Activated naive CD4-positive, alpha-beta T cell treated with anti-CD3 and anti-CD28 coated beads, Interleukin-2, amount 10 ng/mL, durations not matched to agents 5 hours and 36 hours (primary cell): Measurements from ENCODE around the gene P2RX5. TPM values are rescaled to one million over a fixed set of nuclear protein-coding genes. Genes with fewer than 3 reads are reported as not detected.

Source experiments
- total RNA-seq, 2 experiments: library from RNA; stranded (reverse); gene quantifications; one replicate each; pipeline ENCODE4 v1.2.3, GENCODE V29; 2021

The P2RX5 gene, protein sequence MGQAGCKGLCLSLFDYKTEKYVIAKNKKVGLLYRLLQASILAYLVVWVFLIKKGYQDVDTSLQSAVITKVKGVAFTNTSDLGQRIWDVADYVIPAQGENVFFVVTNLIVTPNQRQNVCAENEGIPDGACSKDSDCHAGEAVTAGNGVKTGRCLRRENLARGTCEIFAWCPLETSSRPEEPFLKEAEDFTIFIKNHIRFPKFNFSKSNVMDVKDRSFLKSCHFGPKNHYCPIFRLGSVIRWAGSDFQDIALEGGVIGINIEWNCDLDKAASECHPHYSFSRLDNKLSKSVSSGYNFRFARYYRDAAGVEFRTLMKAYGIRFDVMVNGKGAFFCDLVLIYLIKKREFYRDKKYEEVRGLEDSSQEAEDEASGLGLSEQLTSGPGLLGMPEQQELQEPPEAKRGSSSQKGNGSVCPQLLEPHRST
- total RNA-seq, result 10 to 100 TPM; 16.9 to 17.5 TPM

DNA sequence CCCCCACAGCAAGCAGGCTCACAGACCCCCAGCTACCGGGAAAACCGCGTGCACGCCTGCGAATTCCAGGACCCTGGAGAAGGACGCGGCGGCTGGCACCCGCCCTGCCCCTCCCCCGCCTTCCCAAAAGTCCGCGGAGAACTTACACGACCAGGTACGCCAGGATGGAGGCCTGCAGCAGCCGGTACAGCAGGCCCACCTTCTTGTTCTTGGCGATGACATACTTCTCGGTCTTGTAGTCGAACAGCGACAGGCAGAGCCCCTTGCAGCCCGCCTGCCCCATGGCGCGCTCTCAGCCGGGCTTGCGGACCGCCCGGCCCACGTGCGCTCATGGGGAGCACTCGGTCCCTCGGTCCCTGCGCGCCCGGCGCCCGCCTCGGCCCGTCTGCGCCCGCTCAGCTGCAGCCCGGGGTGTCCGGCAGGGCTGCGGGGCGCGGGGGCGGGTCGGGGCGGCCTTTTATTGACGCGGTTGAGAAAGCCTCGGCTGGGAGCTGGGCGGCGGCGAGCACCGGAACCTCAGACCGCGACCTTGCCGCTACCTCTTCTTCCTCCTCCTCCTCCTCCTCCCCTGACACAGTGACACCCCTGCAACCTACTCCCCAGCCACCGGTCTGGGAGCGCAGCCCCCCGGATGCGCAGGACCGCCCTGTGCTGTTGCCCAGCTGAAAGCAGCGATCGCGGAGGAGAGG, at the start of gene P2RX5:
TSS of gene P2RX5 (minus strand) at position 433 of the 689 bp plus-strand sequence. CDS start at position 283, 150 bp downstream.

DNA sequence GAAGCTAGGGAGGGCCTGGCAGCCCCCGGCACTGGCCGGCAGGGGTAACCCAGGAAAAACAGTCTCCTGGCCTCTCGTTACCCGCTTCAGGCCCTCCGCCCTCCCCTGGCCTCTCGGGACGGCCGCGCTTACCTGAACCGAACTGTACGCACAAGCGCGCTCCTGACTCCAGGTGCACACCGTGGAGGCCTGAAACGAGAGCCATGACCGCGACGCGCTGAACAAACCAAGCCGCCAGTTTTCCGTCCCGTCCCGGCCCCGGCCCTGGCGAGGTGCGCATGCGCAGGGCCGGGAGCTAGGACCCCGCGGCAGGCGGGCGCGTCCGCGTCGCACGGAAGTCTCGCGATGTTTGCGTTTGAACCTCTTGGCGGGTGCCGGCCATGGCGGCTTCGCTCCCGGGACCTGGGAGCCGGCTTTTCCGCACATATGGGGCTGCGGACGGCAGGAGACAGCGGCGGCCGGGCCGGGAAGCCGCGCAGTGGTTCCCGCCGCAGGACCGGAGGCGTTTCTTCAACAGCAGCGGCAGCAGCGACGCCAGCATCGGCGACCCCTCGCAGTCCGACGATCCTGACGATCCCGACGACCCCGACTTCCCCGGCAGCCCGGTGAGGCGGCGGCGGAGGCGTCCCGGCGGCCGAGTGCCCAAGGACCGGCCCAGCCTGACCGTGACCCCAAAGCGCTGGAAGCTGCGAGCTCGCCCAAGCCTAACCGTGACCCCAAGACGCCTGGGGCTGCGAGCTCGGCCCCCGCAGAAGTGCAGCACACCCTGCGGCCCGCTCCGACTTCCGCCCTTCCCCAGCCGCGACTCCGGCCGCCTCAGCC, 27.8 kb upstream of the P2RX5 start, which contains the start of gene HASPIN:
TSS of gene HASPIN (plus strand) at position 348 of the 822 bp plus-strand sequence. CDS start at position 381, 33 bp downstream.

GRCh38 chr17:3668279-3669084, 27.5 kb downstream of the P2RX5 start, which contains the start of the genes EMC6 and TAX1BP3:
Gene EMC6, plus strand, starts transcription at chr17:3668812. Its CDS starts 335 bp downstream, at chr17:3669147.
Gene TAX1BP3, minus strand, starts transcription at chr17:3668578. Its CDS starts 52 bp downstream, at chr17:3668526.

GRCh38 chr17:3636154-3636907, 59.6 kb downstream of the P2RX5 start, which contains the start of the genes CTNS and SHPK:
Gene CTNS, plus strand, starts transcription at chr17:3636760. Its CDS starts 3,447 bp downstream, at chr17:3640207.
Gene SHPK, minus strand, starts transcription at chr17:3636250. Its CDS starts 31 bp downstream, at chr17:3636219.

Other genes starting within 250 kb of the P2RX5 start
- not detected for gene SPATA22, start 224.3 kb downstream of the P2RX5 start, total RNA-seq
- gene ASPA, start 220.2 kb downstream of the P2RX5 start, total RNA-seq, result not detected
- gene TRPV3, start 138.3 kb downstream of the P2RX5 start, total RNA-seq, result under 1 TPM in 1 of 2 experiments, not detected in 1; 0.05 TPM
- gene TRPV1, start 86.7 kb downstream of the P2RX5 start, total RNA-seq, result 1 to 10 TPM; 4.0 TPM
- gene SHPK, start 59.9 kb downstream of the P2RX5 start, total RNA-seq, result 1 to 10 TPM; 9.0 to 9.6 TPM
- gene CTNS, start 59.4 kb downstream of the P2RX5 start, total RNA-seq, result 10 to 100 TPM; 20.1 to 21.2 TPM
- 10 to 100 TPM; 16.6 to 16.7 TPM for gene TAX1BP3, start 27.6 kb downstream of the P2RX5 start, total RNA-seq
- gene EMC6, start 27.3 kb downstream of the P2RX5 start, total RNA-seq, result 10 to 100 TPM; 31.9 to 32.6 TPM
- 10 to 100 TPM; 19.0 to 21.0 TPM for gene HASPIN, start 27.7 kb upstream of the P2RX5 start, total RNA-seq
- 10 to 100 TPM; 15.4 to 17.5 TPM for gene ITGAE, start 105.0 kb upstream of the P2RX5 start, total RNA-seq
- gene NCBP3, start 150.1 kb upstream of the P2RX5 start, total RNA-seq, result 10 to 100 TPM; 39.4 to 45.9 TPM
- gene CAMKK1, start 196.9 kb upstream of the P2RX5 start, total RNA-seq, result 1 to 10 TPM; 4.6 to 4.8 TPM
- gene P2RX1, start 220.3 kb upstream of the P2RX5 start, total RNA-seq, result under 1 TPM; 0.15 to 0.19 TPM